Type B pancreatic cell (in vitro differentiated cells): ENCODE measurements around the gene NAPEPLD. TPM values are rescaled to one million over a fixed set of nuclear protein-coding genes. Genes with fewer than 3 reads are reported as not detected.
"Not testable (repeated sequence)": the region's sequence is repeated elsewhere in the genome, so short reads cannot be mapped to it uniquely, and the experiment has no call there.

Source experiments
- DNase-seq: peaks from one replicate; pipeline ENCODE4 v3.0.0; 2021; ENCODE audit warnings: mixed read lengths; ENCODE audit not compliant: unreplicated experiment; ENCODE audit errors: extremely low spot score
- H3K27ac Mint-ChIP-seq: 2 replicates; pipeline ENCODE4 v1.8.0; 2021; ENCODE audit warnings: mild to moderate bottlenecking, mixed read lengths
- H3K27me3 Mint-ChIP-seq: 2 replicates; pipeline ENCODE4 v1.8.0; 2021; ENCODE audit warnings: mixed read lengths
- H3K36me3 Mint-ChIP-seq: 2 replicates; pipeline ENCODE4 v1.8.0; 2021; ENCODE audit warnings: mixed read lengths
- H3K4me1 Mint-ChIP-seq: one replicate; pipeline ENCODE4 v1.8.0; 2021; ENCODE audit warnings: mixed read lengths; ENCODE audit not compliant: unreplicated experiment
- H3K4me3 Mint-ChIP-seq: 2 replicates; pipeline ENCODE4 v1.8.0; 2021; ENCODE audit warnings: mild to moderate bottlenecking, mixed read lengths
- H3K9me3 Mint-ChIP-seq: 2 replicates; pipeline ENCODE4 v1.8.0; 2021; ENCODE audit warnings: mixed read lengths
- total RNA-seq: library from RNA; stranded (reverse); gene quantifications from 2 replicates; pipeline ENCODE4 v1.2.1, GENCODE V29; 2021; ENCODE audit warnings: low replicate concordance
- TF ChIP-seq, protein P1 (sequence below): fragments of 200-600 bp; sonication (generic); conservative IDR thresholded peaks from 2 replicates; pipeline ENCODE4 v1.5.0; 2021; ENCODE audit warnings: antibody characterized with exemption, mild to moderate bottlenecking

The NAPEPLD gene
- total RNA-seq, 1 donor from 2014 or later: 17.0 TPM

DNA sequence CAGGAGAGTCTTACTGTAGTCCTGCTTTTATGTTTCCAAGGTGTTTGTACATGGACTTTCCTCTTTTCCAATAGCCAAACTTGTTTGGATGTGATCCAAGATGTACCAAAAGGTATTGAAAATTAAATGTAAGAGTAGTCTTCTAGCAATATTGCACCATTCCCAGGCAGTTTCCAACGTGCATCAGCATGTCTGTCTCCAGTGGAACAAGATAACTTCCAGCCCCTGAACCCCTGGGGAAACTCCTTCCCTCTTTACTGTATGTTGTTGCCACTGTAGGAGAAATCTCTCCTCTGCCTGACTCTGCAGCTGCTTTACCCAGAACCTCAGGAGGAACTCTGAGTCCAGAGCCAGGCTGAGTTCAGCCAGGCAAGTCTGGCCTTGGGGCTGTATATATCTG is 55.5 kb downstream of the NAPEPLD start:
- H3K27ac Mint-ChIP-seq: no peak overlapping the region
- no peak for DNase-seq
- TF ChIP-seq, protein P1, sequence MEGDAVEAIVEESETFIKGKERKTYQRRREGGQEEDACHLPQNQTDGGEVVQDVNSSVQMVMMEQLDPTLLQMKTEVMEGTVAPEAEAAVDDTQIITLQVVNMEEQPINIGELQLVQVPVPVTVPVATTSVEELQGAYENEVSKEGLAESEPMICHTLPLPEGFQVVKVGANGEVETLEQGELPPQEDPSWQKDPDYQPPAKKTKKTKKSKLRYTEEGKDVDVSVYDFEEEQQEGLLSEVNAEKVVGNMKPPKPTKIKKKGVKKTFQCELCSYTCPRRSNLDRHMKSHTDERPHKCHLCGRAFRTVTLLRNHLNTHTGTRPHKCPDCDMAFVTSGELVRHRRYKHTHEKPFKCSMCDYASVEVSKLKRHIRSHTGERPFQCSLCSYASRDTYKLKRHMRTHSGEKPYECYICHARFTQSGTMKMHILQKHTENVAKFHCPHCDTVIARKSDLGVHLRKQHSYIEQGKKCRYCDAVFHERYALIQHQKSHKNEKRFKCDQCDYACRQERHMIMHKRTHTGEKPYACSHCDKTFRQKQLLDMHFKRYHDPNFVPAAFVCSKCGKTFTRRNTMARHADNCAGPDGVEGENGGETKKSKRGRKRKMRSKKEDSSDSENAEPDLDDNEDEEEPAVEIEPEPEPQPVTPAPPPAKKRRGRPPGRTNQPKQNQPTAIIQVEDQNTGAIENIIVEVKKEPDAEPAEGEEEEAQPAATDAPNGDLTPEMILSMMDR: no peak
- peaks cover 32% of the 10 kb centered on the region for H3K36me3 Mint-ChIP-seq
- H3K4me1 Mint-ChIP-seq: no peaks in the 10 kb centered on the region
- no peaks in the 10 kb centered on the region for H3K9me3 Mint-ChIP-seq
- H3K27me3 Mint-ChIP-seq: no peaks in the 10 kb centered on the region
- H3K4me3 Mint-ChIP-seq: no peak overlapping the region

DNA sequence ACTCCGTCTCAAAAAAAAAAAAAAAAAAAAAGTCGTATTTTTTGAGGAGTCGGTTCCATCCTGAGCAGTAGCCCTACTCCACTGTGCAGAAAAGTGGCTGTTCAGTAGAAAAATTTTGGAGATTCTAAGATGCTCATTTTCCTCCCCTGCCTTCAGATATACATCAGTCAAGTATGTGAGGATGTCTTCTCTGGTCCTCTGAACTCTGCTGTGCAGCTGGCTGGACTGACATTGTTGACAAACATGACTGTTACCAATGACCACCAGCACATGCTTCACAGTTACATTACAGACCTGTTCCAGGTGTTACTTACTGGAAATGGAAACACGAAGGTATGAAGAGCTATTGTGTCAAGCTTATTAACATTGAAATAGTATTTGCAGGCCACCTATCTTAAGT is 56.6 kb downstream of the NAPEPLD start:
- not testable (repeated sequence) for H3K4me1 Mint-ChIP-seq, H3K9me3 Mint-ChIP-seq, H3K27me3 Mint-ChIP-seq, DNase-seq, H3K27ac Mint-ChIP-seq, H3K4me3 Mint-ChIP-seq
- peaks cover 32% of the 10 kb centered on the region for H3K36me3 Mint-ChIP-seq

DNA sequence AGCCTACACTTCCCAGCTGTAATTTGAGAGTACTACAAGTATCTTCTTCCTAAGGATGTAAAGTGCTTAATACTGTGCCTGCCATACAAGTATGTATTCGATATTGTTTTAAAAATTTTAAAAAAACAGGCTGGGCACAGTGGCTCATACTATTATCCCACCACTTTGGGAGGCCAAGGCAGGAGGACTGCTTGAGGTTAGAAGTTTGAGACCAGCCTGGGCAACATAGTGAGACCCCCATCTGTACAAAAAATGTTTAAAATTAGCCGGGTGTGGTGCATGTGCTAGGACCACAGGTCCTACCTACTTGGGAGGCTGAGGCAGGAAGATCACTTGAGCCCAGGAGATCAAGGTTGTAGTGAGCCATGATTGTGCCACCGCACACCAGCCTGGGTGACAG is 65.7 kb downstream of the NAPEPLD start:
- no peaks in the 10 kb centered on the region for H3K9me3 Mint-ChIP-seq
- peaks cover 8% of the 10 kb centered on the region for H3K36me3 Mint-ChIP-seq
- H3K27me3 Mint-ChIP-seq: no peaks in the 10 kb centered on the region
- no peaks in the 10 kb centered on the region for H3K4me1 Mint-ChIP-seq
- TF ChIP-seq, protein P1: no peak
- no peak for DNase-seq
- no peak overlapping the region for H3K4me3 Mint-ChIP-seq
- no peak overlapping the region for H3K27ac Mint-ChIP-seq

DNA sequence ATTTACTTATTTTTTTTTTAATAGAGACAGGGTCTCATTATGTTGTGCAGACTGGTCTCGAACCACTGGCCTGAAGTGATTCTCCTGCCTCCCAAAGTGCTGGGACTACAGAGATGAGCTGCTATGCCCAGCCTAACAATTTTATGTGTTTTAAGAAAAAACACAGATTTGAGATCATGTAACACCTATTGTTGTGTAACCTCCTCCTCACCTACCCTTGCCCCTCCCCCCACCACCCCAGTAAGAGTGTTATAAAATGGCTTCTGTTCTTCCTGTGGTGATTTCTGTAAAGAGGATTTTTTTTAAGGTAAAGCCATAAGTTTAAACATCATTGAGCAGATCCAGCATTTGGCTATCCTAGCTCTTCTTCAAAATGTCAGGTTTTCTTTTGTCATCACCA is 66.4 kb downstream of the NAPEPLD start:
- no peaks in the 10 kb centered on the region for H3K27me3 Mint-ChIP-seq
- H3K4me1 Mint-ChIP-seq: no peaks in the 10 kb centered on the region
- H3K9me3 Mint-ChIP-seq: no peaks in the 10 kb centered on the region
- H3K27ac Mint-ChIP-seq: no peak overlapping the region
- H3K36me3 Mint-ChIP-seq: peaks cover 7% of the 10 kb centered on the region
- TF ChIP-seq, protein P1: no peak
- no peak for DNase-seq
- H3K4me3 Mint-ChIP-seq: no peak overlapping the region

DNA sequence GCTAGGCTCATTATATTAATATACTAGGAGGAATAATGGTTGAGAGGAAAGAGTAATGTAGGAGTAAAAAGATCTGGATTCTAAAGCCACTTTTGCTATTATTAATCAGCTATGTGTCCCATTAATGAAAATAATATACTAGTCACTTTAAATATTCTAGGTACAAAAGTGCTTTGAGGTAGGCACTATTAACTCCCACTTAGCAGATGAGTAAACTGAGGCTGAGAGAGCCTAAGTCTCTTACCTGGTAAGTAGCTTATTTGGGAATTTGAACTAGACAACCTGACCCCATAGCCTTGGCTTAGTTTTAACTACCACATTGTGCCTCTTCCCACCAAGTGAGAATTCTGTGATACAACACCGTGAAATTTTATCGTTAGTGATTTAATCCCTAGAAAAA is 68.0 kb downstream of the NAPEPLD start:
- Mint-ChIP-seq H3K27ac (no peak overlapping the region), H3K4me3 (no peak overlapping the region), H3K36me3 (no peaks in the 10 kb centered on the region), H3K27me3 (no peaks in the 10 kb centered on the region), H3K9me3 (no peaks in the 10 kb centered on the region), H3K4me1 (peaks cover 4% of the 10 kb centered on the region)
- TF ChIP-seq, protein P1: no peak
- DNase-seq: no peak

DNA sequence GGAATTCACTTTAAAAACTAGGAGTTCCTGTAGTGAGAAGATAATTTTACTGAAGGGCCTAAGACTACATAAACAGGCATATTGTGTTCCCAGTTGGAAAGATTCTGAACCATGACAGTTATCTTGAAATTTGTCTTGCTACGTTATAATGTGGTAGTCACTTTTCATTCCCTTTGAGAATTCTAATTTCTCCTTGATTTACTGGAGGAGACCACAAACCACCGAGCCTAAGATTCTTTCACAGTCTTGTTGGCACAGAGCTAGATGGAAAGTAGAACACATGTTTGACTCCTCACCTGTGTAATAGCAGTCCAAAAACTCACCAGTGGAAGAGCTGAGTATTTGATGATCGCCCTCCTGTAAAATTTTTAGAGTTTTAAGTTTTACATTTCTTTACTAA is 69.1 kb downstream of the NAPEPLD start:
- Mint-ChIP-seq H3K27ac (no peak overlapping the region), H3K4me1 (peaks cover 8% of the 10 kb centered on the region), H3K9me3 (no peaks in the 10 kb centered on the region), H3K4me3 (no peak overlapping the region), H3K27me3 (no peaks in the 10 kb centered on the region), H3K36me3 (no peaks in the 10 kb centered on the region)
- no peak for DNase-seq
- TF ChIP-seq, protein P1: no peak

DNA sequence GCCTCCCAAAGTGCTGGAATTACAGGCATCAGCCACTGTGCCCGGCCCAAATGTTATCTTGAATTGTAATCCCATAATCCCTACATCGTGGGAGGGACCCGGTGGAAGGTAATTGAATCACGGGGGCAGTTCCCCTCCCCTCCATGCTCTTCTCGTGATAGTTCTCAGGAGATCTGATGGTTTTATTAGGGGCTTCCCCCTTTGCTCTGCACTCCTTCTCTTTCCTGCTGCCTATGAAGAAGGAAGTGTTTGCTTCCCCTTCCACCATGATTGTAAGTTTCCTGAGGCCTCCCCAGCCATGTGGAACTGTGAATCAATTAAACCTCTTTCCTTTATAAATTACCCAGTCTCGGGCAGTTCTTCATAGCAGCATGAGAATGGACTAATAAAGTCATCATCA is 70.7 kb downstream of the NAPEPLD start:
- DNase-seq, H3K27me3 Mint-ChIP-seq, H3K9me3 Mint-ChIP-seq, H3K27ac Mint-ChIP-seq, H3K36me3 Mint-ChIP-seq: not testable (repeated sequence)
- H3K4me3 Mint-ChIP-seq: peak overlapping the region; percentile 44
- peaks cover 19% of the 10 kb centered on the region for H3K4me1 Mint-ChIP-seq
